GM20431 (cell line): ENCODE data around the gene IGFBP2.
"Not testable (repeated sequence)": the region's sequence is repeated elsewhere in the genome, so short reads cannot be mapped to it uniquely, and the experiment has no call there.

Source experiments
- in situ Hi-C: fragments of 300-500 bp; cut with MseI, MboI; formaldehyde crosslinking; loops from one replicate; pipeline ENCODE4 v1.15.0; 2020; ENCODE audit warnings: low sequenced_read_pairs; ENCODE audit not compliant: unreplicated experiment

The IGFBP2 gene

GRCh38 chr2:216632952-216633615 is at the start of gene IGFBP2:
Gene IGFBP2 (plus strand): TSS chr2:216633420. CDS start chr2:216633524, 104 bp downstream.
- in situ Hi-C loops = no loop called here

- in situ Hi-C loops = no loop called here
These were observed 49.6 kb upstream of the IGFBP2 start for GRCh38 chr2:216583606-216584005.

GRCh38 chr2:216584112-216584511 is 49.1 kb upstream of the IGFBP2 start:
- in situ Hi-C loops = no loop called here

DNA sequence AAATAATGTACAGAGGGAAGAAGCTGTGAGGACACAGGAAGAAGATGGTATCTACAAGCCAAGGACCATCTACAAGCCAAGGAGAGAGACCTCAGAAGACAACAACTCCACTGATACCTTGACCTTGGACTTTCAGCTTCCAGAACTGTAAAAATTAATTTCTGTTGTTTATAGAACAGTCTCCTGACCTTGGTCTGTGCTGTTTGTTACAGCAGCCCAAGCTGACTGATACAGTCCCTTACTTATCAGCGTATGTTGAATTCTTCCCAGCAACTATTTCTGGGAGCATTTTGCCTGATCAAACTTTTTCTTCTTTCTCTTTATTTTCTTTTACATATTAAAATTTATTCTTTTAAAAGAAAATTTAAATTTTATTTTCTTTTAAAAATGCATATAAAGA is 47.8 kb upstream of the IGFBP2 start:
- in situ Hi-C loops = no loop called here

GRCh38 chr2:216588861-216589710 is 44.1 kb upstream of the IGFBP2 start:
- in situ Hi-C loops = no loop called here

DNA sequence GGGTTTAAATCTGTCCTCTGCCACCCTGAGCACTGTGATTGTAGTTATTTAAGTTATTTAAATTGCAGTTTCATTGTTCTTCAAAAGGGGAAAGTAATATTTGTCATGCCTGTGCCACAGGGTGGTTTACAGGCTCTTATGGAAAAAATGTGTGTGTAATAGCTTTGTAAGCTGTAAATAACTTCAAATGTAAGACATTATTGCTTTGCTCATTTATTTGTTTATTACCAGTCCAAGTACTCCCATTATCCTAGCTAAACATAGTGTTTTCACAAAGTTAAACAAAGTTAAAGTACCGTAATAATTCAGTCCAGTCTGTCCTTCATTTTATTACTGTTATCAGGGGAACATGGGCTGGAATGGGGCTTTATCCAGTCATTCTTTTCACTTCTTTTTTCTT is 43.4 kb upstream of the IGFBP2 start:
- in situ Hi-C loops = no loop called here

DNA sequence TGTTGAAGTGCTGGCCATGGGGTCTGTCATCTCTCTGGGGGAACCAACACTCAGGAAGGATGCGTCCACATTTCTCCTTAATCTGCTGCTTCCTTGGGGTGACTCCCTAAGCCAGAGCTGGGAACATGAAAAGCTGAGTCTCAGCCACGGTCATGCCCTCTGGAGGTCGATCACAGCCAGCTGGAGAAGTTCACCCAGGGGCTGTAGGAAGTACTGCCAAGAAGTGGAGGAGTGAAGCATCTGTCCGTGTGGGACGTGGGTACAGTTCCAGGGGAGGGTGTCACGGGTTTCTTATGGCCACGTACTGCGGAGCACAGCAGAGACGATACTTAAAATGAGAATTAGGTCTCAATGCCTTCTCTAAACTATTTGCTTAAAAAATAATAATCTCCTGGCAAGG is 42.4 kb upstream of the IGFBP2 start:
- in situ Hi-C loops = no loop called here

- in situ Hi-C loops = no loop called here
These were observed 41.7 kb upstream of the IGFBP2 start for GRCh38 chr2:216591480-216591879.

- in situ Hi-C loops = no loop called here
These were observed 39.1 kb upstream of the IGFBP2 start for GRCh38 chr2:216594081-216594480.

DNA sequence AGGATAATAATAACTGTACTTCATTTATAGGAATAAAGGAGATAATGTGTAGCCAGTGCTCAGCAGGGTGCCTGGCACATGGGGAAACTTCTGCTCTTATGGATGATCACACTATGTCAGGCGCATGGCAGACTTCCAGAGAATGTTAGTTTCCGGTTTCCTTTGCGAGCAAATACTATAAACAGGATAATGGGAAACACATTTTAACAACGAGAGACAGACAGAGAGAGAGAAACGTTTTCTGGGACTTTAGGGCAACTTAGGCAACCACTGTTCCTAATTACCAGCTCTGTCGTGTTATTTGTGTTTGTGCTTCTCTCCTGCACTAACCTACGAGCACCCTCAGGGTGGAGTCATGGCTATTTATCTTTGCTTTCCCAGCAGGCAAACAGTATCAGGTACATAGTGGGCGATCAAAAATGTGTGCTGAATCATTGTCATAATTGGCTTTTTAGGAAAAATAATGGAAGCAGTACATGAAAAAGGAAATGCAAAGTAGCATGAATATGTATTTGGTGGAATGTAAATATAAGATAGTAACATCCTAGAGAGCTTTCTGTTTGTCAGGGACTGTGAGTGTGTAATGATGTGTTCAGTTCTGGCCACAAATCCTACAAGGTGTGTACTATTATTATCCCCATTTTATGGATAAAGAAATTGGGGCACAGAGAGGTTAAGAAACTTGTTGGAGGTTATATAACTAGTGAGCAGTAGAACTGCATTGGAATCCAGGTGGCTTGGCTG is 36.8 kb upstream of the IGFBP2 start:
- in situ Hi-C loops = no loop called here

- in situ Hi-C loops = no loop called here
These were observed 36.2 kb upstream of the IGFBP2 start for GRCh38 chr2:216596980-216597509.

GRCh38 chr2:216597825-216598224 is 35.4 kb upstream of the IGFBP2 start:
- in situ Hi-C loops = not testable (repeated sequence)

- in situ Hi-C loops = no loop called here
These were observed 31.4 kb upstream of the IGFBP2 start for GRCh38 chr2:216601632-216602409.

- in situ Hi-C loops = no loop called here
These were observed 30.0 kb upstream of the IGFBP2 start for GRCh38 chr2:216603010-216603883.

GRCh38 chr2:216603884-216604245 is 29.4 kb upstream of the IGFBP2 start:
- in situ Hi-C loops = no loop called here

DNA sequence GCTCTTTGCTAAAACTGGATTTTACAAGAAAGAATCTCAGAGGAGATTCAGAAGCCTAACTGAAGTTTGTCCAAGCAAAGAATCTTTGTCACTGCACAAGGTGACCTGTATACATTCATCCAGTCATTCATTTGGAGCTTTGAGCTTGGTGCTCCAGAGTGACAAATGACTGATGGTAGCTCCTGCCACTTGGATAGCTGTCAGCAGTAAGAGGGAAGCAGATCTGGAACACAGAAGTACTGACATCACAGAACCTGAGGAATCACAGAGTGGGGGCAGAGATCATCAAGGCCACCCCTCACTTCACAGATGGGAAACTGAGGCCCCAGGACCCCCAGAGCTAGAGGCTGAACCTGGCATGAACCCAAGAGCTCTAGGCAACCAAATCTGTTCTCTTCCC is 28.8 kb upstream of the IGFBP2 start:
- in situ Hi-C loops = no loop called here

DNA sequence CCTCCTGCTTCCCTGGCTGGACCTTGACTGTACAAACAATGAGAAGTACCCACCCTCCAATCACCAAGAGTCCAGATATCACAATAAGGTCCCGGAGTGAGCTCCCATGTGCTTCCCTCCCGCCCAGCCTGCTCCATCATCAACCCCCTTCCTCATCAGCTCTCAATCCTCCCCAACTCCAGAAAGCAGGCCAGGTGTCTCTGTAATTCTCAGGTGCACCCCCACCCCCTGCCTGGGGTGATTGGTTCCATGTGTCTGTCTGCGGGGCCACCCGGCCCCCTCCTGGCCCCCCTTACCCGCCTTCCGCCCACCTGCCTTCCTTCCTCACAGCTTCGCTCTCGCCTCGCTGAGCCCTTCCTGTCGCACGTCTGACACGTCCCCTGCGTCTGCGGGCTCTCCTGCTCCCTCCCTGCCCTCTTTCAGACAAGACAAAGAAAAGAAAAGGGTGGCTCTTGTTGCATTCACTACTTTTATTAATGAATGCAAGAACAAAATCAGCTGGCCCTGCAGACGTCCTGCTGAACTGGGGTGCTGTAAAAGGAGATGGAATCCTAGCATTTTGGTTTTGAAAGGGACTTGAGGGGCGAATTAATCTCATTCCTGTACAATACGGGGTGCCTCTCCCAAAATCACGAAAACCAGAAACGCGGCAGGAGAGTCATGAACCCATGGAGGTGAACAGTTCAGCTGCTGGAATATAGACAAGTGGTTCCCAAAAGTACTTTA is 26.5 kb upstream of the IGFBP2 start:
- in situ Hi-C loops = no loop called here

DNA sequence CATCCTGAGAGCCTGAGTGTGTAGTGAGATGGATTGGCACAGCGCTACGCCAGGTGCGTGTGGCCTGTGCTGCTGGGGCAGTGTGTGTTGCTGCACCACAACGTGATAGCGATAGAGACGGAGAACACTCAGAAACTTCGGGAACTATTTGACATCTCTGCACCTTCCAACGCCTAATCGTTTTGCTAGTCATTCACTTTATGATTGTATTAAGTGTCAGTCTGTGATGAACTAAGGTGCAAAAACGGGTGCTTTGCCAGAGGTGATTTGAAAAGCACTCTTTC is 26.0 kb upstream of the IGFBP2 start:
- in situ Hi-C loops = no loop called here

- in situ Hi-C loops = no loop called here
These were observed 24.7 kb upstream of the IGFBP2 start for GRCh38 chr2:216608525-216608924.
